ENCODE data around the gene MYL4.

DNA sequence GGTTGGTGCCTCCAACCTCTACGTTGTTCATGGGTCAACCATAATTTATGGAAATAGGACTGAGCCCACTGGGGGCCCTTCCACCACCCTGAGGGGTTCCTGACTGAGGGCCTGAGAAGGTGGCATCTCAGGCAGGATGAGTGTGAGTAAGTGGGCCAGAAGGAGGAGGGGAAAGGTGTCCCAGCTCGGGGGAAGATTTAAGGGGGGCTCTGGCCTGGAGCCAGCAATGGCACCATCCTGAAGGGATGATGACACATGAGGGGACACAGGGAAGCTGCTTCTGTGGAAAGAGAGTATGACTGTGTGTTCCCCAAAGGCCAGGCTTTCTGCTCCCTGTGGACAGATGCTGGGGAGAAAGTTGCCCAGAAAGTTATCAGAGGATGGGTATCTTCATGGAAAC is 18.7 kb downstream of the MYL4 start:
- TF ChIP-seq EZH2phosphoT487 (IDR thresholded peaks at IDR 0.05; ENCODE audit: borderline replicate concordance), result no peak
- TF ChIP-seq, protein P1, sequence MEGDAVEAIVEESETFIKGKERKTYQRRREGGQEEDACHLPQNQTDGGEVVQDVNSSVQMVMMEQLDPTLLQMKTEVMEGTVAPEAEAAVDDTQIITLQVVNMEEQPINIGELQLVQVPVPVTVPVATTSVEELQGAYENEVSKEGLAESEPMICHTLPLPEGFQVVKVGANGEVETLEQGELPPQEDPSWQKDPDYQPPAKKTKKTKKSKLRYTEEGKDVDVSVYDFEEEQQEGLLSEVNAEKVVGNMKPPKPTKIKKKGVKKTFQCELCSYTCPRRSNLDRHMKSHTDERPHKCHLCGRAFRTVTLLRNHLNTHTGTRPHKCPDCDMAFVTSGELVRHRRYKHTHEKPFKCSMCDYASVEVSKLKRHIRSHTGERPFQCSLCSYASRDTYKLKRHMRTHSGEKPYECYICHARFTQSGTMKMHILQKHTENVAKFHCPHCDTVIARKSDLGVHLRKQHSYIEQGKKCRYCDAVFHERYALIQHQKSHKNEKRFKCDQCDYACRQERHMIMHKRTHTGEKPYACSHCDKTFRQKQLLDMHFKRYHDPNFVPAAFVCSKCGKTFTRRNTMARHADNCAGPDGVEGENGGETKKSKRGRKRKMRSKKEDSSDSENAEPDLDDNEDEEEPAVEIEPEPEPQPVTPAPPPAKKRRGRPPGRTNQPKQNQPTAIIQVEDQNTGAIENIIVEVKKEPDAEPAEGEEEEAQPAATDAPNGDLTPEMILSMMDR (conservative IDR thresholded peaks at IDR 0.05; ENCODE audit: low read length), result no peak
